Measurements from ENCODE around the gene WDR62. TPM values are rescaled to one million over a fixed set of nuclear protein-coding genes. Genes with fewer than 3 reads are reported as not detected.
"Not testable (repeated sequence)": the region's sequence is repeated elsewhere in the genome, so short reads cannot be mapped to it uniquely, and the experiment has no call there.

WDR62 gene
- total RNA-seq, 1 experiment from 2014 or later: 19.8 TPM

- no peak for DNase-seq (ENCODE audit: low read depth)
These were observed 55.9 kb downstream of the WDR62 start, which contains the start of gene OVOL3 for GRCh38 chr19:36110487-36111199. Gene OVOL3, plus strand, starts transcription at chr19:36111143. Its CDS starts 60 bp downstream, at chr19:36111203.

DNA sequence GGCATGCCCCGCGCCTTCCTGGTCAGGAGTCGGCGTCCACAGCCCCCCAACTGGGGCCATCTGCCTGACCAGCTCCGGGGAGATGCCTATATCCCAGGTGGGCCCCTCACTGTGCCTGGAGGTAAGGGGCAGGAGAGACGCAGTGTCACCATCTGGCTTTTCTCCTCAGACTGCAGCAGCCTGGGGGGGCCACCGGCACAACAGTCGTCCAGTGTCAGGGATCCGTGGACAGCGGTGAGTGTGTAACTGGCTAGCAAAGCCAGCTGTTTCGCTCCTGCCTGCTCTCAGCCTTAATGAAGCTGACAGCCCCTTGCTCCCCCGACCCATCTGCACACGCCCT, 56.5 kb downstream of the WDR62 start:
- no peak for DNase-seq (ENCODE audit: low read depth)

DNA sequence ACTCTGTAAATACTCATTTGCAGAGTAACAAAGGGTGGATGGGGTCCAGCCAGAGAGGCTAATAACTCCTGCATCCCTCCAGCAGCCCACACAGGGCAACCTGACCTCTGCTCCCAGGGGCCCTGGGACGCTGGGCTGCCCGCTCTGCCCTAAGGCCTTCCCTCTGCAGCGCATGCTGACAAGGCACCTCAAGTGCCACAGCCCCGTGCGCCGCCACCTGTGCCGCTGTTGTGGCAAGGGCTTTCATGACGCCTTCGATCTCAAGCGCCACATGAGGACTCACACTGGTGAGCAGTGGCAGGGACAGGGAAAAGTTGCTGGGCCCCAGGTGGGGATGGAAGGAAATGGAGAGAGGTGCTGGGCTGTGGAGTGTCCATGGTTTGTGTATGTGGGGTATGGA, 58.0 kb downstream of the WDR62 start:
- no peak for DNase-seq (ENCODE audit: low read depth)

GRCh38 chr19:36113425-36113824, 58.7 kb downstream of the WDR62 start:
- no peak for DNase-seq (ENCODE audit: low read depth)

DNA sequence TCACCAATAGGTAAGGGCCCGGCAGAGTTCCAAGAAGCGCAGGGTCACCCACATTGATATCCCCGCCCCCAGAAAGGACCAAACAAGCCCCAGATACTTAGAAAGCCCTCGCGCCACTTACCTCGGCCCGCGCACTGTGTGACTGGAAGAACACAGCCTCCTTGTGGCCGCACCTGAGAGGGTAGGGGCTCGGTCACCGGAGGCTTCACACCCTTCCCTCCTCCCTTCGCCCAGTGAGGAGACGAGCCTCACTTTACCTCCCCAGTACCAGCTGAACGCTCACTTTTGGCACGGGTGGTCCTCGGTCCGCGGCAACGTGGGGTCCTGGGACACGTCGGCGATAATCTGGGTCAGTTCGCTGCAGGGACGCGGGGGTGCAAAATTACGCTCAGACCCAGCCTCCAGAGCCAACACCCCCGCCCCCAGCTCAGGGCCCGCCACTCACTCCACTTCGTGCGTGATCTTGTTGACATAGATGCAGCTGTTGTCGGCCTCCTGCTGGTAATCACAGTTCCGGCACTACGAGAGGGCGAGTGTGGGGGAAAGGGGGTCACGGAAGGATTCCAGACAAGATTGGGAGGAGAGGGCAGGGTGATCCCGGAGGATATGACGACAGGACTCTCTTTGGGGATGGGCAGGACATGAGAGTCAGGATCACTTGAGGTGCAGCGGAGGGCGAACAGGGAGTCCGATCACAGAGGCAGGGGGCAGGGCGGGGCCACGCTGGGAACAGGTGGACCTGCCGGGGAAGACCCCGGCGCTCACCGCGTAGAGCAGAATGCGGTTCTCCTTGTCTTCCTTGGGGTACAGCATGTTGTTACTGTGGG, 59.4 kb downstream of the WDR62 start:
- DNase-seq (ENCODE audit: low read depth): peak; percentile 52

DNA sequence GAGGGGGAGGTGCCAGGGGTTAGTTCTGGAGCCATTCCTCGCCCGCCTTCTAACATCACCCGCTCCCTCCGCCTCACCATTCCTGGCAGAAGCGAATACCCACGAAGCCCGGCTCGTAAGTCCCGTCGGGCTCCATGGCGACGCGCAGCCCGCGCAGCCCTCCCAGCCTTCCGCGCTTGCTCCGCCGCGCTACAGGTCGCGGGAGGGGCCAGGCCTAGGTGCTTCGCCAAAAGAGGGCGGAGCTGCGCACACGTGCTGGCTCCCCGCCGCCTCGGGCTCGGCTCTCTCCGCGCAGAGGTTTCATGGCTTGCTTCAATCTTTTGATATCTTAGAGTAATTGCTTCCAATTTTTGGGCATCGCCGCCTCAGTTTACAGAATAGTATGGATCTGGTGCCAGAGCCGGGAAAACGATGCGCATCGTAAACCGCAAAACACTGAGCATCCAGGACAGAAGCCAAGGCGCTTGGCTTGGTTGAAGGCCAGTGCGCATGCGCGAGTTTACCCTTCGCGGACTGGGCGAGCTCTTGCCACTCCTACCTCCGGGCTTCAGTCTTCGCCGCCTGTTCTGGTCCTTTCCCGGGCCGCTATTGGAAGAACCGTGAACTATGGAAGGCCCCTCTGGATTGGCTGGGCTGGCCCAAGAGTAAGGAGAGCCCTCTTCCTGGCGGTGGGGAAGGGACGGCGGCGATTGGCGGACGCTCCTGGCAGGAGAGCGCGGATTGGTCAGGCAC, 60.2 kb downstream of the WDR62 start, which contains the start of gene POLR2I:
Gene POLR2I (minus strand): TSS at position 155 of the 732 bp plus-strand sequence. CDS start 19 bp downstream, at position 136.
- DNase-seq (ENCODE audit: low read depth): peak; percentile 100

DNA sequence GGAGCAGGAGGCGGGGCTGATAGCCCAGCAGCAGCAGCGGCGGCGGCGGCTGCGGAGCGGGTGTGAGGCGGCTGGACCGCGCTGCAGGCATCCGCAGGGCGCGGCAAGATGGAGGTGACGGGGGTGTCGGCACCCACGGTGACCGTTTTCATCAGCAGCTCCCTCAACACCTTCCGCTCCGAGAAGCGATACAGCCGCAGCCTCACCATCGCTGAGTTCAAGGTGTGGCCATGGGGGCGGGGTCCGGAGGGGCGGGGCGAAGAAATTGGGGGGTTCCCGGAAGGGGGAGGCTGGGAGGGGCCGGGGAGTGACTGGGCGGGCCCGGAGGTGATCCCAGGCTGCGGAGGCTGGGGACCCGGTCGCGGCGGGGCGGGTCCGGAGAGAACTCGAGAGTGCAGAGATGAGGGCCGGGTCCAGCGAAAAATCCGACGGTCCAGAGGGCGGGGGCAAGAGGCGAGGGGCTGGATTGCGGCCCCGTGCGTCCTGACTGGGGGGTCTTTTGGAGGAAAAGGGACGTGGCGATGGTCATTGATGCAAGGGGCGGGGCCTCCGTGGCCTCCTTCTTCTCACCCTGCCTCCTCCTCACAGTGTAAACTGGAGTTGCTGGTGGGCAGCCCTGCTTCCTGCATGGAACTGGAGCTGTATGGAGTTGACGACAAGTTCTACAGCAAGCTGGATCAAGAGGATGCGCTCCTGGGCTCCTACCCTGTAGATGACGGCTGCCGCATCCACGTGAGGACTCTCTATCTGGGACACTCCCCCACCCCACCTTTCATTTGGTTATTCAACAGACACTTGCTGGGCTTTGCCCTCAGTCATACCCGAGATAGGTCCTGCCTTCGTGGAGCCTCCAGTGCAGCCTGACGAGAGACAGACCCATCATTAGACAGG, 61.0 kb downstream of the WDR62 start, which contains the start of gene TBCB:
Gene TBCB (plus strand): TSS at position 16 of the 891 bp plus-strand sequence. CDS start 93 bp downstream, at position 109.
- no peak for DNase-seq (ENCODE audit: low read depth)

- DNase-seq (ENCODE audit: low read depth): no peak
These were observed 61.6 kb downstream of the WDR62 start for GRCh38 chr19:36116344-36116637.

- DNase-seq (ENCODE audit: low read depth): no peak
These were observed 65.6 kb downstream of the WDR62 start for GRCh38 chr19:36120092-36120983.

- no peak for DNase-seq (ENCODE audit: low read depth)
These were observed 66.3 kb downstream of the WDR62 start for GRCh38 chr19:36120984-36121358.

- no peak for DNase-seq (ENCODE audit: low read depth)
These were observed 66.9 kb downstream of the WDR62 start for GRCh38 chr19:36121486-36122124.

DNA sequence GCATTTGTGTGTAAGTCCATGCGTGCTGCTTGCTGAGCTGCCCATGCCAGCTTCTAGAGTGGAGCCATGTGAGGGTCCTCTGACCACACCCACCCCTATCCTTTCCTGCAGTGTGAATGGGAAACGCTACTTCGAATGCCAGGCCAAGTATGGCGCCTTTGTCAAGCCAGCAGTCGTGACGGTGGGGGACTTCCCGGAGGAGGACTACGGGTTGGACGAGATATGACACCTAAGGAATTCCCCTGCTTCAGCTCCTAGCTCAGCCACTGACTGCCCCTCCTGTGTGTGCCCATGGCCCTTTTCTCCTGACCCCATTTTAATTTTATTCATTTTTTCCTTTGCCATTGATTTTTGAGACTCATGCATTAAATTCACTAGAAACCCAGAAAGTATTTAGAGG, 70.9 kb downstream of the WDR62 start:
- no peak for DNase-seq (ENCODE audit: low read depth)

DNA sequence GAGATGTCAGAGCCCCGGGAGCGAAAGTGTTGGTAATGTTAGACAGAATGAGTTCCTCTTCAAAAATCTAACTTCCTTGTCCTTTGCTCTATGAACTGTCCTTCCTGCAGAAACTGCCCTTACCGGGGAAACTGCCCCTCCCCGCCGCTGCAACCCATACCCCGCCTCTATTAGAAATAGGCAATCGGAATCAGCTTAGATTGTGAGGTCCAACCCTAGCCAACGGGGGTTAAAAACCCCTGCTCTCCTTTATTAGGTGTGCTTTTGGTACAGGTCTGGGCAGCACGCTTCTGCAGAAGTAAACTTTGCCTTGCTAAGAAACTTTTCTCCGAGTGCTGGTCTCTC, 73.7 kb downstream of the WDR62 start:
- no peak for DNase-seq (ENCODE audit: low read depth)

DNA sequence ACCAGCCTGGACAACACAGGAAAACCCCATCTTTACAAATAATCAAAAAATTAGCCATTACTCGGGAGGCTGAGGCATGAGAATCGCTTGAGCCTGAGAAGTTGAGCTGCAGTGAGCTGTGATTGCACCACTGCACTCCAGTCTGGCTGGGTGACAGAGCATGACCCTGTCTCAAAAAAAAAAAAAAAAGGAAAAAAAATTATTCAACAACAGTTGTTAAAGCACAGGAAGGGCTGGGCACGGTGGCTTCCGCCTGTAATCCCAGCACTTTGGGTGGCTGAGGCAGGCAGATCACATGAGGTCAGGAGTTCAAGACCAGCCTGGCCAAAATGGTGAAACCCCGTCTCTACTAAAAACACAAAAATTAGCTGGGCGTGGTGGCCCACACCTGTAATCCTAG, 76.5 kb downstream of the WDR62 start:
- not testable (repeated sequence) for DNase-seq (ENCODE audit: low read depth)

GRCh38 chr19:36134867-36135266, 80.2 kb downstream of the WDR62 start:
- DNase-seq (ENCODE audit: low read depth): not testable (repeated sequence)

DNA sequence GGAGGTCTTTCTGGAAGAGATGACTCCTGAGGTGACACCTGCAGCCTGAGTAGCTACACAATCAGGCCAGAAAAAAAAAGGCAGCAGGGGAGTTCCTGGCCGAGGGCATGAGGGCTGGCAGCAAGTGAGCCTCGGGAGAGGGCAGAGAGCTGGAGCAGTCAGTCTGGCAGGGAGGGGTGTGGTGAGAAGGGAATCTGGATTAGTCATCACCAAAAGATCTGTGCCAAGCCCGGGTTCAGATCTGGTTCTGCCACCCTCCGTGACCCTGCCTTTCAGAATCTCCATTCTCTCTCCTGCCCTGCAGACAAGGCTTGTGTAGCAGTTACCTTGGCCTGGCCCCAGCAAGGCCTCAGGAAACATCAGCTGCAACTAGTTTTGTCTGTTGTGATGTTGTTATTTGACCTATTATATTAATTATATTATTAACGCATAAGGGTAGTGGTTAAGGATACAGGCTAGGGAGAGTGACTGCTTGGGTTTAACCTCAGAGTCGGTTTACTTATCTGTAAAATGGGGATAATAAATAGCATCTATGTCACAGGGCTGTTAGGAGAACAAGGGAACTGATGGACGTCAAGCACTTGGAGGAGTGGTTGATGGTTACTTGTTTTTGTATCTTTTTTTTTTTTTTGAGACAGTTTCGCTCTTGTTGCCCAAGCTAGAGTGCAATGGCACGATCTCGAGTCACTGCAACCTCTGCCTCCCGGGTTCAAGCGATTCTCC, 82.4 kb downstream of the WDR62 start:
- DNase-seq (ENCODE audit: low read depth): peak; percentile 85

DNA sequence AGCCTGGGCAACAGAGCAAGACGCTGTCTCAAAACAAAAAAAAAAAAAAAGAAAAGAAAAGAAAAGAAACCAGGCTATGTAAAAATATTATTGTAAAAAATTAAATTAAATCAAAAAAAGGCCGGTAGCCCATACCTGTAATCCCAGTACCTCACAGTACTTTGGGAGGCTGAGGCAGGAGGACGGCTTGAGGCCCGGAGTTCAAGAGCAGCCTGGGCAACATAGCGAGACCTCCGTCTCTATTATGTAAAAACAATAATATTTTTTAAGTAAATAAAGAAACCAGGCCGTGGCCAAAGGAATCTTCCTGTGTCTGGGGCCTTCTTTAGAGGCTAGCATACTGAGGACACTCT, 84.4 kb downstream of the WDR62 start:
- no peak for DNase-seq (ENCODE audit: low read depth)

GRCh38 chr19:36139473-36140303, 85.0 kb downstream of the WDR62 start, which contains the start of gene CAPNS1:
Gene CAPNS1, plus strand, starts transcription at chr19:36140066. Its CDS starts 946 bp downstream, at chr19:36141012.
- DNase-seq (ENCODE audit: low read depth): peak; percentile 99
